ENCODE results near the gene PIGT.

Gene PIGT

GRCh38 chr20:45402946-45403345, 13.0 kb upstream of the PIGT start:
- FAIRE-seq = no peak

GRCh38 chr20:45404438-45404837, 11.5 kb upstream of the PIGT start:
- FAIRE-seq = no peak

- FAIRE-seq = no peak
Observed at GRCh38 chr20:45405571-45406259, 10.2 kb upstream of the PIGT start.

- no peak for FAIRE-seq
Observed at GRCh38 chr20:45406260-45407066, 9.5 kb upstream of the PIGT start.

- no peak for FAIRE-seq
Observed at GRCh38 chr20:45407067-45407745, 8.7 kb upstream of the PIGT start.

GRCh38 chr20:45407783-45408645, 7.9 kb upstream of the PIGT start, which contains the start of gene DBNDD2:
TSS of gene DBNDD2 (plus strand) at chr20:45408289. CDS start at chr20:45408468, 179 bp downstream.
- no peak for FAIRE-seq

GRCh38 chr20:45408646-45409213, 7.2 kb upstream of the PIGT start:
- no peak for FAIRE-seq

GRCh38 chr20:45409521-45410272, 6.2 kb upstream of the PIGT start:
- FAIRE-seq = no peak

- no peak for FAIRE-seq
Observed at GRCh38 chr20:45410887-45411286, 5.1 kb upstream of the PIGT start.

GRCh38 chr20:45412653-45413052, 3.3 kb upstream of the PIGT start:
- FAIRE-seq = no peak

- FAIRE-seq = no peak
Observed at GRCh38 chr20:45413479-45413878, 2.5 kb upstream of the PIGT start.

GRCh38 chr20:45416917-45417316, 976 bp downstream of the PIGT start:
- no peak for FAIRE-seq

- no peak for FAIRE-seq
Observed at GRCh38 chr20:45419188-45420091, 3.5 kb downstream of the PIGT start.

- FAIRE-seq = no peak
Observed at GRCh38 chr20:45420125-45420524, 4.2 kb downstream of the PIGT start.

GRCh38 chr20:45423700-45424099, 7.8 kb downstream of the PIGT start:
- FAIRE-seq = no peak

GRCh38 chr20:45425561-45425960, 9.6 kb downstream of the PIGT start:
- no peak for FAIRE-seq

GRCh38 chr20:45426320-45427016, 10.5 kb downstream of the PIGT start:
- FAIRE-seq = no peak

GRCh38 chr20:45427236-45428149, 11.6 kb downstream of the PIGT start:
- no peak for FAIRE-seq

- no peak for FAIRE-seq
Observed at GRCh38 chr20:45429618-45430017, 13.7 kb downstream of the PIGT start.

Data from colon (tissue), 2 donors.